DMS114 treated with DMSO at 0.1 percent for 48 hours (cell line): Measurements from ENCODE around the gene ANKRD53.
"Not testable (repeated sequence)": the region's sequence is repeated elsewhere in the genome, so short reads cannot be mapped to it uniquely, and the experiment has no call there.

Experiments used
- DNase-seq: peaks from one replicate; lab custom pipeline; 2025; ENCODE audit not compliant: unreplicated experiment; lab: John Stamatoyannopoulos, UW

The ANKRD53 gene

GRCh38 chr2:71005271-71006202 is 27.1 kb downstream of the ANKRD53 start:
- DNase-seq: no peak

GRCh38 chr2:71006323-71006722 is 27.9 kb downstream of the ANKRD53 start:
- no peak for DNase-seq

- DNase-seq: no peak
Measured at GRCh38 chr2:71006955-71007799, 28.7 kb downstream of the ANKRD53 start.

GRCh38 chr2:71008342-71008741 is 29.9 kb downstream of the ANKRD53 start:
- no peak for DNase-seq

- not testable (repeated sequence) for DNase-seq
Measured at GRCh38 chr2:71011786-71012185, 33.4 kb downstream of the ANKRD53 start.

- DNase-seq: no peak
Measured at GRCh38 chr2:71018625-71019024, 40.2 kb downstream of the ANKRD53 start.

GRCh38 chr2:71019989-71020388 is 41.6 kb downstream of the ANKRD53 start:
- not testable (repeated sequence) for DNase-seq

GRCh38 chr2:71021394-71021793 is 43.0 kb downstream of the ANKRD53 start:
- not testable (repeated sequence) for DNase-seq

GRCh38 chr2:71023553-71024243 is 45.3 kb downstream of the ANKRD53 start:
- not testable (repeated sequence) for DNase-seq
